ENCODE results near the gene ARID2. TPM values are rescaled to one million over a fixed set of nuclear protein-coding genes. Genes with fewer than 3 reads are reported as not detected.

Gene ARID2
- total and polyA plus RNA-seq, 5 donors, result 5.4 to 21.0 (median 19.3) TPM

DNA sequence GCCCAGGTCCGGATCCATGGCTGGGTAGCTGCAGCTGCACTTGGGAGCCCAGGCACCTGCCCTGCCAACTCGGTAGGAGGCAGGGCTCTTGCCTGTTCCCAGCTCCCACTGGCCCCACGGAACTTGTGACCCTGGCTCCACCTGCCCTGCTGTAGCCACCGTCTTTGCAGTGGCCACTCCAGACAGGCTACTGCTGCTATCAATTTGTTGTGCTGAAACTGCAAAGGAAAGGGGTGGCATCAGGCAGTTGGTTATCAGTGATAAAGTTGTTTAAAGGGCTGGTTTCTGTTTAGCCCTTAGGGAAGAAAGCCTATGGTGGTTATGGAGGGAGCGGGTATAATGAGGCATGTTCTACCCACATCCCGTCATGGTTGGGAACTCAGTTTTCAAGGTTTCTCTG, 32.1 kb upstream of the ARID2 start:
- DNase-seq (no peak), ATAC-seq (peak; percentile 25 to 40)
- H3K27me3 ChIP-seq (ENCODE audit: control insufficient read depth, insufficient read depth), result no peaks in the 10 kb centered on the region
- no peaks in the 10 kb centered on the region for H3K9me3 ChIP-seq (ENCODE audit: control insufficient read depth, low read length)
- H3K27ac ChIP-seq (ENCODE audit: low read length), result no peak overlapping the region
- no peaks in the 10 kb centered on the region for H3K4me1 ChIP-seq (ENCODE audit: control insufficient read depth, insufficient read depth, low read length)
- H3K4me3 ChIP-seq (ENCODE audit: low read length), result no peak overlapping the region
- 66% methylated on average over 6 of the region's 6 CpGs for WGBS
- intact Hi-C loops (cut with DNase I), result no loop called here

DNA sequence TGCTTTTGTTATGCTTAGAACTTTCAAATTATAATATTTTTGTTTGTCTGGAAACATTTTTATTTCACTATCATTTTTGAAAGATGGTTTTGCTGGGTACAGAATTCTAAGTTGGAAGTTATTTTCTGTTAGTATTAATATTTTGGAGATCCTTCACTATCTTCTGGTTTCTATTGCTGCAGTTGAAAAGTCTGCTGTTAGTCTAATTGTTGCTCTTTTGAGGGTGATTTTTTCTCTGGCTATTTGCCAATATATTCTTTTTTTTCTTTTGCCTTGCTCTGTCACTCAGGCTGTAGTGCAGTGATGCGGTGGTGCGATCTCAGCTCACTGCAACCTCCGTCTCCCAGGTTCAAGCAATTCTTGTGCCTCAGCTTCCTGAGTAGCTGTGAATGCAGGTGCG, 28.2 kb upstream of the ARID2 start:
- Histone ChIP-seq H3K27ac (ENCODE audit: low read length) (no peak overlapping the region), H3K4me3 (ENCODE audit: low read length) (no peak overlapping the region), H3K27me3 (ENCODE audit: control insufficient read depth, insufficient read depth) (no peaks in the 10 kb centered on the region), H3K4me1 (ENCODE audit: control insufficient read depth, insufficient read depth, low read length) (peaks cover 1% of the 10 kb centered on the region), H3K9me3 (ENCODE audit: control insufficient read depth, low read length) (no peaks in the 10 kb centered on the region)
- DNase-seq (no peak), ATAC-seq (no peak)
- WGBS, result 74% methylated on average over 4 of the region's 4 CpGs
- intact Hi-C loops (cut with DNase I), result no loop called here

DNA sequence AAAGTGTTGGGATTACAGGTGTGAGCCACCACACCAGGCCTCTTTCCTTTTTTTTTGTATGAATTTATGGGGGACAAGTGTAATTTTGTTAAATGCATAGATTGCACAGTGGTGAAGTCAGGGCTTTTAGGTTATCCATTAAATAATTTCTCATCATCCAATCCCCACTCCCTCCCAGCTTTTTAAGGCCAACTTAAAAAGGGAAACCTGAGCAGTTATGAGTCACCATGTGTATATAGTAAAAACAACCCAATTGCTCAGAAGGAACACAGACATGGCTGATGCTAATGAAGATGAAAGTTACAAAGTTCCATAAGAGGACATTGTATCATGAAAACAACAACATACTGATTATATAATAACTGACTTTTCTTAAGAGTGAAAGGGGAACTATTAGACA, 25.6 kb upstream of the ARID2 start:
- intact Hi-C loops (cut with DNase I), result no loop called here
- Histone ChIP-seq H3K27me3 (ENCODE audit: control insufficient read depth, insufficient read depth) (no peaks in the 10 kb centered on the region), H3K4me1 (ENCODE audit: control insufficient read depth, insufficient read depth, low read length) (peaks cover 1% of the 10 kb centered on the region), H3K4me3 (ENCODE audit: low read length) (no peak overlapping the region), H3K9me3 (ENCODE audit: control insufficient read depth, low read length) (no peaks in the 10 kb centered on the region), H3K27ac (ENCODE audit: low read length) (no peak overlapping the region)
- DNase-seq (no peak), ATAC-seq (no peak)

DNA sequence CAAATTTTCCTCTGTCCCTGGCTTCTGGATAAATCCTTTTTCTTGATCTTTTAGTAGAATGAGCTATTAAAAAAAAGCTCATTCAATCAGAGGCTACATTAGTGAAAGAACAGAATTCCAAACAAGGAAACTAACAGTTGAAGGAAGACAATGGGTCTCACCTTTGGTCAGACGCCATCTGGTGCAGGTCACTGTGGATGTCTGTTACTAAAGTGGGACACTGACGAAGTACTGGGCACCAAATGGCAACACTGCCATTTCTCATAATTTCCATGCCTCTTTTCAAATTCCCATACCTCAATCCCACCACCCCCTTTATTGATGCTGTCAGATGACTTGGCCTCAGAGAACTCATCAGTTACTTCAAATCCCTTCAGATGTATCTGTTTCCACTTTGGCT, 24.5 kb upstream of the ARID2 start:
- Histone ChIP-seq H3K9me3 (ENCODE audit: control insufficient read depth, low read length) (no peaks in the 10 kb centered on the region), H3K27ac (ENCODE audit: low read length) (peak overlapping the region; percentile 17), H3K27me3 (ENCODE audit: control insufficient read depth, insufficient read depth) (no peaks in the 10 kb centered on the region), H3K4me3 (ENCODE audit: low read length) (no peak overlapping the region), H3K4me1 (ENCODE audit: control insufficient read depth, insufficient read depth, low read length) (peaks cover 1% of the 10 kb centered on the region)
- 77% methylated on average over 2 of the region's 2 CpGs for WGBS
- ATAC-seq (no peak), DNase-seq (no peak)
- intact Hi-C loops (cut with DNase I), result no loop called here

DNA sequence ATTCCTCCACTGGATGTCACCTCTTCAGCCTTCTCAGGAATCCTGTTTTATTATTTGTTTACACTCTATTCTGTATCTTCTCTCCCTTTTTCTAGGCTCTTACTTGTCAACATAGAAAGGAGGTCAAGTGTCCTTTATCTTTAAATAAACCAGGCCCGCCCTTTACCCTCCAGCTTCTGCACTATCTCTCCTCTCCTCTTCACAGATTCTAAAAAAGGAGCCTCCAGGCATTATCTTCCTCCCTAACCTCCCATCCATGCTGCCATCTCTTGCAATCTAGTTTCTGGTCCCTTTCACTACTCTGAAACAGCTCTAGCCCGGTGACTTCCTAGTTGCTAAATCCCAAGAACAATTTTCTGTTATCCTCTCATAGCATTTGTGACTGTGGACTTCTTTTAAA, 24.1 kb upstream of the ARID2 start:
- intact Hi-C loops (cut with DNase I), result no loop called here
- no peak overlapping the region for H3K4me3 ChIP-seq (ENCODE audit: low read length)
- DNase-seq (no peak), ATAC-seq (peak in 1 of 2 donors; percentile 51)
- H3K4me1 ChIP-seq (ENCODE audit: control insufficient read depth, insufficient read depth, low read length), result peaks cover 1% of the 10 kb centered on the region
- no peaks in the 10 kb centered on the region for H3K9me3 ChIP-seq (ENCODE audit: control insufficient read depth, low read length)
- peak overlapping the region; percentile 37 for H3K27ac ChIP-seq (ENCODE audit: low read length)
- no peaks in the 10 kb centered on the region for H3K27me3 ChIP-seq (ENCODE audit: control insufficient read depth, insufficient read depth)
- 51% methylated on average over 2 of the region's 2 CpGs for WGBS

DNA sequence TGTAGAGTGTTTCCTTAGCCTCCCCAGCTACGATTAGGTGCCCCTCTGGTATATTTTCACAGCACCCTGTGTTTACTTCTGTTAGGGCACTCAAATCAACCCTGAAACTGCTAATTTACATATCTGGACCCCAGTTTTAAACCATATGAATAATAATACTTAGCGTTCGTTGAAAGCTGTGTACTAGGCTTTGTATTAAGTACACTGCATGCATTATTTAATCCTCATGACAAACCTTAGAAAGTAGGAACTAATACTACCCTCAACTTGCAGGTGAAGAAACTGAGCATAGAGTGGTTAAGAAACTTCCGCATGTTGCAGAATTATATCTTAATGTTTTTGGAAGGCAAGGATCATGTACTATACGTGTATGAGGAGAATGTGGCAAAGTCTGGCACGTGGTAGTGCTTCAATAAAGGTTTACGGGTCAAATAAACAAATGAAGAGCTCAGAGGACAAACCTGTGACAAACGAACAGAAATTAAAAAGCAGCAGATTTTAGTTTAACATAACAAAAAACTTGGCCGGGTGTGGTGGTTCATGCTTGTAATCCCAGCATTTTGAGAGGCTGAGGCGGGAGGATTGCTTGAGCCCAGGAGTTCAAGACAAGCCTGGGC, 22.2 kb upstream of the ARID2 start:
- no peak overlapping the region for H3K4me3 ChIP-seq (ENCODE audit: low read length)
- H3K9me3 ChIP-seq (ENCODE audit: control insufficient read depth, low read length), result no peaks in the 10 kb centered on the region
- peaks cover 1% of the 10 kb centered on the region for H3K4me1 ChIP-seq (ENCODE audit: control insufficient read depth, insufficient read depth, low read length)
- H3K27me3 ChIP-seq (ENCODE audit: control insufficient read depth, insufficient read depth), result no peaks in the 10 kb centered on the region
- no peak overlapping the region for H3K27ac ChIP-seq (ENCODE audit: low read length)
- DNase-seq (no peak), ATAC-seq (no peak)
- 89% methylated on average over 10 of the region's 10 CpGs for WGBS
- intact Hi-C loops (cut with DNase I), result no loop called here

DNA sequence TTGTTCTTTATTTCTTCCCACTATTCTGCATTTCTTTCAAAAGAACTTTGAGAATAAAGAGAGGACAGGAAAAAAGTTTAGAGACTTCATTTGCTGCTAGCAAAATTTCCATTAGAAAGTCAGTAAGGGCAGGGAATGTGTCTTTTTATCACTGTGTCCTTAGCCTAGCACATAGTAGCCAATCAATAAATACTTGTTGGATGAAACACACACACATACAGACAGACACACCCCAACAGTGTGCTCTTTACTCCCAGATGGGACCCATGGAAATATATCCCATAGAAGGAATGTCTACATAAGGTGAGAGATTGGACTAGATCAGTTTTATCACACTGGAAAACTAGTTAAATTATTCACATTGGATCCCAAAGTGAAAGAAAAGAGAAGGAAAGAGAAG, 21.1 kb upstream of the ARID2 start:
- Histone ChIP-seq H3K9me3 (ENCODE audit: control insufficient read depth, low read length) (no peaks in the 10 kb centered on the region), H3K27ac (ENCODE audit: low read length) (no peak overlapping the region), H3K4me1 (ENCODE audit: control insufficient read depth, insufficient read depth, low read length) (no peaks in the 10 kb centered on the region), H3K27me3 (ENCODE audit: control insufficient read depth, insufficient read depth) (no peaks in the 10 kb centered on the region), H3K4me3 (ENCODE audit: low read length) (no peak overlapping the region)
- DNase-seq, result no peak
- intact Hi-C loops (cut with DNase I), result no loop called here
- ATAC-seq, result no peak

DNA sequence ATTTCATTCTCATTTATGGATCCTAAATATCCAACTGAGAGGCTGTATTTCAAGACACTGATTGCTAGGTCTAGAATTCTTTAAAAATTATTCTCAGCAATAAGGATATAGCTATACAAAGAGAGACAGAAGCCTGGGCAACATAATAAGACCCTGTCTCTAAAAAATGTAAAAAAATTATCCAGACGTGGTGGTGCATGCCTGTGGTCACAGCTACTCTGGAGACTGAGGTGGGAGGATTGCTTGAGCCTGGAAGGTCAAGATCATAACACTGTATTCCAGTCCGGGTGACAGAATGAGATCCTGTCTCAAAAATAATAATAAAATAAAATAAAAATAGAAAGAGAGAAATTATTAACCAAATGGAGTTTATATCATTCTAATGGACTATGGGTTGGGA, 20.6 kb upstream of the ARID2 start:
- no peak for ATAC-seq
- Histone ChIP-seq H3K9me3 (ENCODE audit: control insufficient read depth, low read length) (no peaks in the 10 kb centered on the region), H3K4me1 (ENCODE audit: control insufficient read depth, insufficient read depth, low read length) (no peaks in the 10 kb centered on the region), H3K27me3 (ENCODE audit: control insufficient read depth, insufficient read depth) (no peaks in the 10 kb centered on the region), H3K4me3 (ENCODE audit: low read length) (no peak overlapping the region), H3K27ac (ENCODE audit: low read length) (no peak overlapping the region)
- no peak for DNase-seq
- 68% methylated on average over 2 of the region's 2 CpGs for WGBS
- intact Hi-C loops (cut with DNase I), result no loop called here

DNA sequence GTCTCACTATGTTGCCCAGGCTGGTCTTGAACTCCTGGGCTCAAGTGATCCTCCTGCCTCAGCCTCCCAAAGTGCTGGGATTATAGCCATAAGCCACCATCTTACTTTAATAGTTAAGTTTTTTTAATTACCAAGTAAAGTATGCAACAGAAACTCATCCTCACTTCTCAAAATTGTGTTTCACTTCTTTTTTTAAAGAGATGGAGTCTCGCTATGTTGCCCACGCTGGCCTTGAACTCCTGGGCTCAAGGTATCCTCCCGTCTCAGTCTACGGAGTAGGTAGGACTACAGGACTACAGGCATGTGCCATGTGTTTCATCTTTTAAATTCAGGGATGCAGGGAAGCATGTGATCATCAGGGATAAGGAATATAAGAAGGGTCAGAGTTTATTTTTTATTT, 17.2 kb upstream of the ARID2 start:
- H3K4me1 ChIP-seq (ENCODE audit: control insufficient read depth, insufficient read depth, low read length), result no peaks in the 10 kb centered on the region
- DNase-seq (no peak), ATAC-seq (no peak)
- 96% methylated on average over 4 of the region's 4 CpGs for WGBS
- intact Hi-C loops (cut with DNase I), result no loop called here
- H3K4me3 ChIP-seq (ENCODE audit: low read length), result no peak overlapping the region
- H3K27ac ChIP-seq (ENCODE audit: low read length), result no peak overlapping the region
- no peaks in the 10 kb centered on the region for H3K9me3 ChIP-seq (ENCODE audit: control insufficient read depth, low read length)
- no peaks in the 10 kb centered on the region for H3K27me3 ChIP-seq (ENCODE audit: control insufficient read depth, insufficient read depth)

DNA sequence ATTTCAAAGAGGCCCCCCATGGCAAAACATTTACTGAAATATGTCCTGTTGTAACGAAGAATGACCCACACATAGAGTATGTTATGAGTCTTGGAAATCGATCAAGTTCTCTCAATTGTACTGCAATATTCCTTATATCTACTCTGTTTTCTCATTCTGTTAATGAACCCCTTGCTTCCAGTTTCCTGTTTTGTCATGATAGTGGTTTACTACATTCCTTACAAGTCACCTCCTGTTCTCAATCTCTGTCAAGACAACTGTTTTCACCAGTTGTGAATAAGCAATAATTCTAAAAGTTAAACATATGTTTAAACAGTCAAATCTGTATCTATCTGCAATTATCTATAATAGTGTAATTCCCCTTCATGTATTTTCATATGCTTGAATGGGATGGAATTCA, 16.4 kb upstream of the ARID2 start:
- intact Hi-C loops (cut with DNase I), result no loop called here
- Histone ChIP-seq H3K27ac (ENCODE audit: low read length) (no peak overlapping the region), H3K4me1 (ENCODE audit: control insufficient read depth, insufficient read depth, low read length) (no peaks in the 10 kb centered on the region), H3K4me3 (ENCODE audit: low read length) (no peak overlapping the region), H3K27me3 (ENCODE audit: control insufficient read depth, insufficient read depth) (no peaks in the 10 kb centered on the region), H3K9me3 (ENCODE audit: control insufficient read depth, low read length) (no peaks in the 10 kb centered on the region)
- DNase-seq (no peak), ATAC-seq (no peak)
- 76% methylated on average over 2 of the region's 2 CpGs for WGBS

DNA sequence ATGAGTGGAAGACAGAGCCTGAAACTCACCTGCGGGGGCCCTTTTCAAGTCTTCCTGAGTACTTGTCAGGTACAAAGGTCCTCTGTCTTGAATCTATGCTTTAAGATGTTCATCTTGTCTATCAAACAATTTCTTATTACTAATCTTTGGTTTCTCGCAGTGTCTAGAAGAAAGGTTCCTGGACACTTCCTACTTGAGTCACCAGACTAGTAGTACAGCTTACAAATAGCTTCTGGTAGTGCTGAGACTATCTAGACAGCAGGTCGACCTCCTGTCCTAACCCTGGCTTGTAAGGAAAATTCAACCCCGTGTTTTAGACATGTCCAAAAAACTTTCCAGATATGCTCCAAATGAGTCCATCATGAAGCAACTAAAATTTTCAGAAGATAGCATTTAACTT, 11.2 kb upstream of the ARID2 start:
- intact Hi-C loops (cut with DNase I), result no loop called here

DNA sequence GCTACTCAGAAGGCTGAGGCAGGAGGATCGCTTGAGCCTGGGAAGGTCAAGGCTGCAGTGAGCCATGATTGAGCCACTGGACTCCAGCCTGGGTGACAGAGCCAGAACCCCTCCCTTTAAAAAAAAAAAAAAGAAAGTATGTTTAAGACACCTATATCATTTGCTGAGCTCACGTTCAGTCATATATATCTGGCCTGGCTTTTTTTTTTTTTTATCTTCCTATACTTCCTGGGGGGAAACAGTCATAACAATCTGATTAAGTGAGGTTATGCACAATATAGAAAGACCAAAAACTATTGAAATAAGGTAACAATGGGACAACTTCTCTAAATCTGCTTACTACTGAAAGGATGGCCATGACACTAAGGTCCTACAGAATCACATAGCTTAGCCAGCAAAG, 9.4 kb upstream of the ARID2 start:
- no peaks in the 10 kb centered on the region for H3K9me3 ChIP-seq (ENCODE audit: control insufficient read depth, low read length)
- H3K4me3 ChIP-seq (ENCODE audit: low read length), result no peak overlapping the region
- H3K27me3 ChIP-seq (ENCODE audit: control insufficient read depth, insufficient read depth), result no peaks in the 10 kb centered on the region
- no peak overlapping the region for H3K27ac ChIP-seq (ENCODE audit: low read length)
- intact Hi-C loops (cut with DNase I), result loop anchor here in 1 of 4 donors (10.0 kb wide), 1 partner anchor 175 kb away; no protein-coding TSS in a partner anchor
- ATAC-seq (no peak), DNase-seq (no peak)
- WGBS, result 95% methylated on average over 2 of the region's 2 CpGs
- no peaks in the 10 kb centered on the region for H3K4me1 ChIP-seq (ENCODE audit: control insufficient read depth, insufficient read depth, low read length)

More for the DNA sequence above, 11.2 kb upstream of the ARID2 start:
- Histone ChIP-seq H3K27me3 (ENCODE audit: control insufficient read depth, insufficient read depth) (no peaks in the 10 kb centered on the region), H3K27ac (ENCODE audit: low read length) (no peak overlapping the region), H3K4me3 (ENCODE audit: low read length) (no peak overlapping the region), H3K4me1 (ENCODE audit: control insufficient read depth, insufficient read depth, low read length) (no peaks in the 10 kb centered on the region), H3K9me3 (ENCODE audit: control insufficient read depth, low read length) (no peaks in the 10 kb centered on the region)
- no peak for DNase-seq
- no peak for ATAC-seq
- 83% methylated on average over 4 of the region's 4 CpGs for whole genome bisulfite sequencing
